H9 (cell line): ENCODE measurements around the gene ANKS1B. TPM values are rescaled to one million over a fixed set of nuclear protein-coding genes. Genes with fewer than 3 reads are reported as not detected.

Experiments used
- DNase-seq: peaks from one replicate; pipeline ENCODE4 v3.0.0-alpha.2; 2017
- H2AFZ ChIP-seq: one replicate; pipeline ENCODE4 v1.6.1; 2013; ENCODE audit warnings: mild to moderate bottlenecking, low read length, control low read depth, moderate library complexity
- H2AK5ac ChIP-seq: 2 replicates; pipeline ENCODE4 v1.6.1; 2013; ENCODE audit warnings: low read length, control low read depth, mixed read lengths; ENCODE audit not compliant: insufficient read length
- H2BK120ac ChIP-seq: one replicate; pipeline ENCODE4 v1.6.1; 2013; ENCODE audit warnings: low read depth, mild to moderate bottlenecking, low read length, control low read depth, inconsistent platforms; ENCODE audit not compliant: poor library complexity, severe bottlenecking
- H2BK12ac ChIP-seq: 2 replicates; pipeline ENCODE4 v1.6.1; 2013; ENCODE audit warnings: low read length, control low read depth, mixed read lengths, low read depth; ENCODE audit not compliant: insufficient read length
- H2BK15ac ChIP-seq: 2 replicates; pipeline ENCODE4 v1.6.1; 2013; ENCODE audit warnings: low read depth, low read length, control low read depth
- H2BK20ac ChIP-seq: one replicate; pipeline ENCODE4 v1.6.1; 2013; ENCODE audit warnings: low read depth, mild to moderate bottlenecking, low read length, control low read depth, inconsistent platforms; ENCODE audit not compliant: poor library complexity, severe bottlenecking
- H2BK5ac ChIP-seq: 2 replicates; pipeline ENCODE4 v1.6.1; 2013; ENCODE audit warnings: low read length, control low read depth, mixed read lengths; ENCODE audit not compliant: insufficient read length
- H3K14ac ChIP-seq: 2 replicates; pipeline ENCODE4 v1.6.1; 2013; ENCODE audit warnings: low read length, control low read depth; ENCODE audit not compliant: insufficient read depth
- H3K18ac ChIP-seq: 2 replicates; pipeline ENCODE4 v1.6.1; 2013; ENCODE audit warnings: low read depth, mild to moderate bottlenecking, mixed read lengths, low read length, control low read depth; ENCODE audit not compliant: insufficient read length
- H3K23ac ChIP-seq: 2 replicates; pipeline ENCODE4 v1.6.1; 2013; ENCODE audit warnings: low read length, control low read depth, mixed read lengths, low read depth; ENCODE audit not compliant: insufficient read length
- H3K23me2 ChIP-seq: 2 replicates; pipeline ENCODE4 v1.6.1; 2013; ENCODE audit warnings: low read depth, mild to moderate bottlenecking, mixed read lengths, low read length, control low read depth; ENCODE audit not compliant: insufficient read length, poor library complexity, severe bottlenecking
- H3K27ac ChIP-seq: 2 replicates; pipeline ENCODE4 v1.5.1; 2013; ENCODE audit warnings: low read length, control low read depth, mixed read lengths, low read depth; ENCODE audit not compliant: insufficient read length
- H3K27me3 ChIP-seq: 2 replicates; pipeline ENCODE4 v1.6.1; 2013; ENCODE audit warnings: low read length, control low read depth, inconsistent platforms; ENCODE audit not compliant: insufficient read depth
- H3K4ac ChIP-seq: 2 replicates; pipeline ENCODE4 v1.6.1; 2013; ENCODE audit warnings: low read depth, mild to moderate bottlenecking, control low read depth, inconsistent platforms, low read length, moderate library complexity
- H3K4me1 ChIP-seq: 2 replicates; pipeline ENCODE4 v1.6.1; 2013; ENCODE audit warnings: low read length, control low read depth, inconsistent platforms; ENCODE audit not compliant: insufficient read depth
- H3K4me2 ChIP-seq: 2 replicates; pipeline ENCODE4 v1.6.1; 2013; ENCODE audit warnings: low read length, control low read depth, mixed read lengths; ENCODE audit not compliant: insufficient read length, insufficient read depth
- H3K56ac ChIP-seq: 2 replicates; pipeline ENCODE4 v1.6.1; 2013; ENCODE audit warnings: low read depth, mild to moderate bottlenecking, mixed read lengths, low read length, control low read depth; ENCODE audit not compliant: insufficient read length
- H3K79me1 ChIP-seq: 2 replicates; pipeline ENCODE4 v1.6.1; 2013; ENCODE audit warnings: low read depth, mild to moderate bottlenecking, moderate library complexity, low read length, control low read depth, inconsistent platforms; ENCODE audit not compliant: insufficient read depth, poor library complexity, severe bottlenecking
- H3K79me2 ChIP-seq: 2 replicates; pipeline ENCODE4 v1.6.1; 2013; ENCODE audit warnings: low read length, control low read depth, inconsistent platforms; ENCODE audit not compliant: insufficient read depth
- H3K9ac ChIP-seq: 2 replicates; pipeline ENCODE4 v1.6.1; 2013; ENCODE audit warnings: low read length, control low read depth, mixed read lengths; ENCODE audit not compliant: insufficient read length; ENCODE audit errors: extremely low read depth
- H3K9me3 ChIP-seq: one replicate; pipeline ENCODE4 v1.6.1; 2013; ENCODE audit warnings: low read depth, low read length, inconsistent platforms; ENCODE audit not compliant: control insufficient read depth
- H3T11ph ChIP-seq: one replicate; pipeline ENCODE4 v1.6.1; 2013; ENCODE audit warnings: mild to moderate bottlenecking, low read length, control low read depth, inconsistent platforms
- H4K20me1 ChIP-seq: one replicate; pipeline ENCODE4 v1.6.1; 2013; ENCODE audit not compliant: control insufficient read depth, insufficient read length, insufficient read depth
- H4K5ac ChIP-seq: 2 replicates; pipeline ENCODE4 v1.6.1; 2013; ENCODE audit warnings: low read depth, mild to moderate bottlenecking, mixed read lengths, low read length, control low read depth; ENCODE audit not compliant: insufficient read length
- H4K8ac ChIP-seq: replicated peaks from 2 replicates; pipeline ENCODE4 v1.6.1; 2013; ENCODE audit warnings: low read length, control low read depth, mixed read lengths, low read depth; ENCODE audit not compliant: insufficient read length
- H4K91ac ChIP-seq: 2 replicates; pipeline ENCODE4 v1.6.1; 2013; ENCODE audit warnings: low read depth, mild to moderate bottlenecking, moderate library complexity, mixed read lengths, low read length, control low read depth; ENCODE audit not compliant: insufficient read length
- H3K27ac Mint-ChIP-seq, 3 experiments: 2 replicates in 2 of 3; 3 replicates in 1 of 3; pipeline ENCODE4 v1.8.0; 2020 to 2021; ENCODE audit warnings: mixed read lengths in 3 of 3, mild to moderate bottlenecking in 1 of 3, moderate library complexity in 1 of 3
- H3K27me3 Mint-ChIP-seq: 2 replicates; pipeline ENCODE4 v1.8.0; 2021; ENCODE audit warnings: low read depth, mild to moderate bottlenecking, moderate library complexity, mixed read lengths
- H3K36me3 Mint-ChIP-seq, 3 experiments: 2 replicates in 2 of 3; 3 replicates in 1 of 3; pipeline ENCODE4 v1.8.0; 2020 to 2021; ENCODE audit warnings: low read depth in 3 of 3, mixed read lengths in 3 of 3; ENCODE audit not compliant: insufficient read depth in 1 of 3
- H3K4me1 Mint-ChIP-seq, 2 experiments: 2 replicates each; pipeline ENCODE4 v1.8.0; 2020; ENCODE audit warnings: mixed read lengths in 2 of 2
- H3K4me3 Mint-ChIP-seq, 2 experiments: 2 replicates in 1 of 2; 3 replicates in 1 of 2; pipeline ENCODE4 v1.8.0; 2020 to 2021; ENCODE audit warnings: mild to moderate bottlenecking in 2 of 2, mixed read lengths in 2 of 2, moderate library complexity in 1 of 2
- H3K9me3 Mint-ChIP-seq, 2 experiments: 2 replicates in 1 of 2; 3 replicates in 1 of 2; pipeline ENCODE4 v1.8.0; 2020; ENCODE audit warnings: mild to moderate bottlenecking in 2 of 2, mixed read lengths in 2 of 2, moderate library complexity in 1 of 2
- CTCF ChIP-seq: fragments of 200-600 bp; sonication (generic); conservative IDR thresholded peaks from 3 replicates; pipeline ENCODE4 v1.8.0; 2021; ENCODE audit warnings: antibody characterized with exemption, mild to moderate bottlenecking
- WGBS: extraction: QIAGEN DNeasy Blood & Tissue Kit; methylation state at CpG from one replicate; pipeline ENCODE4 v1.1.7; 2013; ENCODE audit warnings: missing lambda C conversion rate, low lambda C conversion rate, mixed read lengths; ENCODE audit not compliant: insufficient read length; ENCODE audit errors: extremely low coverage; 5-methylcytosine and 5-hydroxymethylcytosine counted together
- total RNA-seq: library from RNA; stranded (reverse); gene quantifications from 2 replicates; pipeline ENCODE4 v1.2.1, GENCODE V29; 2021

ANKS1B gene
- total RNA-seq, 1 experiment from 2014 or later = 4.1 TPM

- Histone ChIP-seq H4K8ac (no peak overlapping the region), H3K4me1 (no peaks in the 10 kb centered on the region), H3K9ac (no peak overlapping the region), H2BK12ac (no peak overlapping the region), H4K5ac (no peak overlapping the region), H4K20me1 (no peaks in the 10 kb centered on the region), H2BK15ac (no peak overlapping the region), H3T11ph (no peak overlapping the region), H3K23ac (no peak overlapping the region), H3K79me1 (no peaks in the 10 kb centered on the region), H2AFZ (no peak overlapping the region), H2BK20ac (no peak overlapping the region), H3K23me2 (no peaks in the 10 kb centered on the region), H3K18ac (no peak overlapping the region), H2AK5ac (no peak overlapping the region), H3K27me3 (no peaks in the 10 kb centered on the region), H4K91ac (no peak overlapping the region), H3K4ac (no peak overlapping the region), H3K14ac (no peak overlapping the region), H3K9me3 (no peaks in the 10 kb centered on the region), H3K4me2 (no peak overlapping the region), H3K79me2 (no peaks in the 10 kb centered on the region), H2BK5ac (no peak overlapping the region), H2BK120ac (no peak overlapping the region), H3K27ac (no peak overlapping the region), H3K56ac (no peak overlapping the region)
- Mint-ChIP-seq H3K27ac (no peak overlapping the region), H3K4me1 (no peaks in the 10 kb centered on the region), H3K4me3 (no peak overlapping the region), H3K36me3 (no peaks in the 10 kb centered on the region), H3K27me3 (no peaks in the 10 kb centered on the region), H3K9me3 (no peaks in the 10 kb centered on the region)
- TF ChIP-seq CTCF = no peak
- DNase-seq = no peak
- WGBS = no CpG with 5 or more reads among the region's 2 CpGs
These were observed 83.6 kb downstream of the ANKS1B start for GRCh38 chr12:99901181-99901580.
